Fibroblast of the conjunctiva (primary cell): Measurements from ENCODE around the gene MTA2.

ENCODE experiments used
- DNase-seq: peaks from one replicate; pipeline ENCODE4 v3.0.0-alpha.2; 2010; ENCODE audit warnings: low read depth

The MTA2 gene

DNA sequence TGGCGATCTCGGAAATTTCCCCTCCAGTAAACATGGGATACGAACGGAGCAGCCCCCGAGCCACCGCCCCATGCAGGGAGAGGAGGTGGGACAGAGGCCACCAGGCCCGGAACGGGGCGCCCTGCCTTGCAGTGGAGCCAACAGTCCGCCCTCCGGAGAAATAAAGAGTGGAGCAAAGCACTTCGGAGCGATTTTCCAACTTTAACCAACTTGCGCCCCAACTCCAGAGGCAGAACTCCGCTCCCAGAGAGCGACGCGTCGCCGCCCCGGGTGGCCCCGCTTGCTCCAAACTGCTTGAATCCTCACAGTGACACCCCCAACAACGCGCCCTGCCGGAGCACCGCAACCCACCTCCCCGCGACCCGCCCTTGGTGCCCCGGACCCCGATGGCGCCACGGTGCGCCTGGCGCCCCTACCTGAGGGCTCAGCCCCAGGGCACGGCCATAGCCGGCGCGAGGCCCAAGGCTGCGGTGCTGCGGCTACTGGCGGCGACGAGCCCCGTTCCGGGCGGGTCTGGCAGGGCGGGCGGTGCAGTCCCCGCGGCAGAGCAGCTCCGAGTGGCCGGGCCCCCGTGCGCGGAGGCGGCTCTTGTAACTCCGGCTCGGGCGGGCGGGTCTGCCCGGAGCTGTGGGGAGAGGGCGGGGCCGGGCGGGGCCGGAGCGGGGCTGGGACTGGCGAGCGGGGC is 55.3 kb downstream of the MTA2 start, which contains the start of gene AHNAK:
TSS of gene AHNAK (minus strand) at position 563 of the 685 bp plus-strand sequence. CDS start 10,708 bp downstream, outside the sequence.
- DNase-seq = no peak

DNA sequence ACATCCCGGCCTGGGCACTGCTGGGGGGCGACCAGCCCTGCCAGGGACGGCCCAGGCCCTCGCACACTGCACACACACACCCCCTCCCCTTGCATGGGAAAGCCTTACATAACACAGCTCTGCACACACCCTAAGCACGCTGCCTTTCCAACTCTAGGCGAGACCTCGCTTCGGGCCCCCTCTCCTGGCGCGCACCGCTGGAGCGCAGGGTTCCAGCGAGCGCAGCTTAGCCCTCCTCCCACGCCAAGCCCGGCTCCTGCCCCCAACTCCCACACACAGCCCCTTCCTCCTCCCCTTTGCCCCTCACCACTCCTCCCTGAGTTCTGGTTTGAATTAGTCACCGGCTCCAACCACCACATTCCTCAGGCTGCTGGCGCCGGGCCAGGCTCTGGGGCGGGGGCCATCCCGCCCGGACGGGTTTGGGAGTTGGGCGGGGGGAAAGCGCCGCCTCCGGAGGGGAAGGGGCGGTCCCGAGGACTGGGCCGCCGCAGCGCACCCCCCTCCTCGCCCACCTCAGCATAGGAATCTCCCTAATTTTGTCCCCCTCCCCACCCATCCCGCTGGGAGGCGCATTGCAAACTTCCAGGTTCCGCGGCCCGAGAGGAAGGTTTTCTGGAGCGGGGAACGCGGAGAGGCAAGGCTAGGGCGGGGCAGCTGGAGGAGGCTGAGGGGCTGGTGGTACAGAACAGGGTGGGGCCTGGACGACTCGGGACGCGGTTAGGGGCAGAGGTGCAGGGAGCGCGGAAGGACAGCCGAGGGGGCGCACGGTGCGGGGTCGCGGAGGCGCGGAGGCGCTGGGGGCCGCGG is 56.0 kb downstream of the MTA2 start:
- peak; percentile 91 for DNase-seq

DNA sequence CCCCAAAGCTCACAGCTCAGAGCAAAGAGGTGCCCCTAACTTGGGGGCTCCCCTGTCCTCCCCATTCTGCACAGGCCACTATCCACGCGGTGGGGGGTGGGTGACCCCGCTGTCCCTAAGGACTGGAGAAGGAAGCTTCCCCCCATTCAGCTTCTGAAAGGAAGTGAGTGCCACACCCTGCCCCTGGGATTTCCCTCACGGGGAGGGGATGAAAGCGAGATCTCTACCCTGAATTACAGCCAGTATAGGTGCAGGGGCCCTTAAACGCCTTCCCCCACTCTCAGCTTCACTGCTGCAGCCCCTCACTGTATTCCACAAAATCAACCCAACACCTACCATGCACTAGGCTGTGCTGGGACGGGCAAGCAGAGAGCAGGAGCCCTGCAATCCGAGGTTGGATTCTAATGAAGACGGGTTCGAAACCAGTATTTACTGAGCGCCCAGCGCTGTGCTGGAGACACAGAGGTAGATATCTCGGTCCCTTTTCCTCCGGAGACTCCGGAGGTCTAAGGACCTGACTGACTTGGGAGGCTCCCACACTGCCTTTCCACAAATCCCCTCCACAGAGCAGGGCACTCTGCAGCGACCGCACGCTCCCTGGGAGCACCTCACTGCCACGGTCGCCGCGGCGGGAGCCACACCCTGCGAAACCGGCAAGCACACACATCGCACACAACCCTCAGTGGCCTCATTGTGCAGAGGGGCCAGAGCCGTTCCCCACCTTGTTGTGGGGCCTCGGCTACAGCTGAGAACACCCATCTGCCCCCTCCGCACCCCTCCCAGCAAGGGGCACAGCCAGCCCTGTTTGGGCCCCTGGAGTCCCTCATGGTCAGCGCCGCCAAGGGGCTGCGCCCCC is 56.9 kb downstream of the MTA2 start:
- DNase-seq = no peak

DNA sequence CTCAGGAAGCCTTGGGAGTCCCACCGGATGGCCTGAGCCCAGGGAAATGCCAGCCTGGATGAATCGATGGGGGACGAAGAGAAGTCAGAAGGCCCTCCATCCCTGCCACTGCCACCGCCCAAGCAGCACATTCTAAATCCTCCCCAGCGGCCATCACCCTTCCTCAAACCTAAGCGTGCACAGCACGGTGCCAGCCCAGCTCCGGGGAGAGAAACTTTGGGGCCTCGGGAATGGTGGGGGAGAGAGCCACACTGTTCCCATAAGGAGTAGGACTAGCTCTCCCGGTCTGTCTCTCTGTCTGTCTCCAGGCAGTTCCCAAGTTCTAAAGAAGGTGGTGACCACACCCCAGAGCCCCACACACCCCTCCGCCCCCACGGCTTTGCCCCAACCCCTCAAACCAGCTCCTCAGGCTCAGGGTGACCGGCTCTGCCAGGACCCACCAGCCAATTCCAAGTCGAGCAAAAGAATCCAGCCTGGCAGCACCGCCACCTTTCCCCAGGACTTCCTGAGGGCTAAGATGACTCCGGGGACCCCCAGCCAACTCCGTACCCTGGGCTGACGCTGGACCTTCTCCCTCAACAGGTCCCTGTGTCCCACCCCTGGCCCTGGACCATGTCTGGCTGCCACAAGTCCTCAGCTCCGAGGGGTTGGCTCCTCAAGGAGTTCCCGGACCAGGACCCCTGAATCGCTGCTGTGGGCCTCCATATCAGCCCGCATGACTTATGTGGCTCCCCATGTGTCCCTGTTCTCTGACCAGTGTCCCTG is 57.8 kb downstream of the MTA2 start:
- DNase-seq = no peak
